ENCODE results near the gene KIF1A. TPM values are rescaled to one million over a fixed set of nuclear protein-coding genes. Genes with fewer than 3 reads are reported as not detected.

KIF1A gene
- polyA plus RNA-seq, 1 donor = 4.4 TPM

GRCh38 chr2:240732184-240732583 lies 87.8 kb downstream of the KIF1A start:
- no peak for DNase-seq

- DNase-seq = no peak
Observed at GRCh38 chr2:240731178-240731545, 88.9 kb downstream of the KIF1A start.

DNA sequence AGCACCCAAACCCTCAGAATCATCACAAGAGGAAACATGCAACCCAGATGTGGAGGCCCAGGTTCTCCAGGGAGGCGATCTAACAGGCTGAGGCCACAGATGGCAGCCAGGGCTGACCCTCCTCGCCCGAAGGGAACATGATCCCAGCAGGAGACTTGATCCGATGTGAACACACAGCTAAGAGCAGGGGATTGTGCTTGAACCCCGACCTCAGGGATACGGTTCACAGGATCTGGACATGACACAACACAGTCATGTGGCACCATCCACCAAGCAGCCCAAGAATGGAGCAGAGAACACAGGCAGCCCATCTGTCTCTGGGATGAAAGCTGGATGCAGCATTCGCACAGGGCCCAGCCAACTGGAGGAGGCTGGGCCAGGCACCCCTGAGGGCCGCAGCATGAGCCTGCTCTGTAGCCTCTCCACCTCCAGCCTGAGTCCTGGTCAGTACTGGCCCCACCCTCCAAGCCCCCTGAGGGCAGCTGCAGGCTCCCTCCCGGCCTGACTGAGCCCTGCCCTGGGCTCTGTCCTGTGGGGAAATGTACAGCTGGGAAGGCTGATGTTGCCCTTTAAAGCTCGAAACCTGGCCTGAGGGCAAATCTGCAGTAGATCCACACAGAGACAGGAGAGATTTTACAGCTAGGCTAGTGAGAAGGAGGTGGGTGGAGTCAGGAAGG lies 89.4 kb downstream of the KIF1A start:
- DNase-seq = no peak

DNA sequence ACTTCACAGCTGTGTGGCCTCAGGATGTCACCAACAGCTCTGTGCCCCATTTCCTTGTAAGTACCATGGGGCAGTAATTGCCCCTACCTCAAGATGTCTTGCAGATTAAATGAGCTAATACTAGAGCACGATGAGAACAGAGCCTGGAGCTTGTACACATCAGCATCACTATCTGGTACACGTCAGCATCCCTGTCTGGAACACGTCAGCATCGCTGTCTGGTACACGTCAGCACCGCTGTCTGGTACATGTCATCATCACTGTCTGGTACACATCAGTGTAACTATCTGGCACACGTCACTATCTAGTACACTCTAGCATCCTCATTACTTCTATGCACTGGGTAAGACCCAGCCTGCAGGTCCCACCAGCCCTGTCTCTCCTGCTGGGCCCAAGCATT lies 91.2 kb downstream of the KIF1A start:
- DNase-seq = no peak

- DNase-seq = no peak
Observed at GRCh38 chr2:240728361-240728760, 91.7 kb downstream of the KIF1A start.

GRCh38 chr2:240727913-240728312 lies 92.1 kb downstream of the KIF1A start:
- no peak for DNase-seq

DNA sequence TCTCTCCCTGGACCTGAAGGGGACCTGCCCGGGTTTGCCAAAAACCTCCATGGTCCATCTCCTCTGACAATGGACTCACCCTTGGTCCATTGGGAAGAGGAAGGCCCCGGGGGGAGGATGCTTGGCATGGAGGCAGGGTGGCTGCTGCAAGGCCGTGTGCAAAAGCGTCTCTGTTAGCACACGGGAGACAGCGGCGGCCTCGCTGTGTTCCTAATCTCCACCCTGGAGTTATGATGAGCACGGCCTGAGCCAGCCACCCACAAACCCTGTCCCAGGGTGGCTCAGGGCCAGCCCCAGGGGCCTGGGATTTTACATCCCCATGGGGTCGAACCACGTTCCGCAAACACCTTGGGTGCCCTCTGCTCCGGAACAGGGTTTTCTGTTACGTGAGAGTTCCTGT lies 92.6 kb downstream of the KIF1A start:
- DNase-seq = no peak

- no peak for DNase-seq
Observed at GRCh38 chr2:240726876-240727275, 93.1 kb downstream of the KIF1A start.

DNA sequence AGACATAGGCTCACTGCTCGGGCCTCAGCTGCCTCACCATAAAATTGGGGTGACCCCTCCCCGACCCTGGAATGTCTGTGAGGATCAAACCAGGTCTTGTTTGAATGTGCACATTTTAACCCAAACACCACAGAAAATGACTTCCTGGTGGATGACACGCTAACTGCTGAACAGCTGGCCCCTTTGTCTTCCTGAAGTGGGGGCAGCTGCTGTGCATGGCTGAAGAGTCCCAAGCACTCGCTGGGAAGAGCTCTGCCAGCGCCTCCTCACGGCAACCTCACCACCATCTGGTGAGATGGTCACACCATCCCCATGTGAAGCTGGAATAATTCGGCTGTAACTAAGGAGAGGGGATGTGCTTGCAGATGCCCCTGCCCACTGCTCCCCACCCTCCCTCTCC lies 94.3 kb downstream of the KIF1A start:
- no peak for DNase-seq

DNA sequence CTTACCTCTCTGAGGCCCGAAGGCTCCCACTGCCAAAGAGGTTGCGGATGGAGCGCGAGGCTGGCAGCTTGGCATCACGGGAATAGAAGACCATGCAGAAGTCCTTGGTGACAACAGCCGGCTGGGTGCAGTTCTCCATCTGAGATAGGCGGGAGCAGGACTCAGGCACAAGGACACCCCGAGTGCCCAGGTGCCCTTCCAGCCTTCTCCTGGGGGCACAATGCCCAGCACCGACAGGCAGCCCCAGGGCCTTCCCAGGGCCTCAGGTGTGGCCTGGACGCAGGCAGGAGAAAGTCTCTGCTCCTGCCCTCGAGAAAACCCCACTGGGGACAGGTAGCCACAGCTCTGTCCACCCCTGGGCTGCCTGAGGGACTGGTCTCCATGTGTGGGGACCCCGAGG lies 94.8 kb downstream of the KIF1A start:
- no peak for DNase-seq

GRCh38 chr2:240724431-240724830 lies 95.6 kb downstream of the KIF1A start:
- DNase-seq = no peak

GRCh38 chr2:240723851-240724250 lies 96.2 kb downstream of the KIF1A start:
- DNase-seq = no peak

- DNase-seq = no peak
Observed at GRCh38 chr2:240722796-240723735, 97.0 kb downstream of the KIF1A start.

GRCh38 chr2:240722376-240722775 lies 97.6 kb downstream of the KIF1A start:
- no peak for DNase-seq

DNA sequence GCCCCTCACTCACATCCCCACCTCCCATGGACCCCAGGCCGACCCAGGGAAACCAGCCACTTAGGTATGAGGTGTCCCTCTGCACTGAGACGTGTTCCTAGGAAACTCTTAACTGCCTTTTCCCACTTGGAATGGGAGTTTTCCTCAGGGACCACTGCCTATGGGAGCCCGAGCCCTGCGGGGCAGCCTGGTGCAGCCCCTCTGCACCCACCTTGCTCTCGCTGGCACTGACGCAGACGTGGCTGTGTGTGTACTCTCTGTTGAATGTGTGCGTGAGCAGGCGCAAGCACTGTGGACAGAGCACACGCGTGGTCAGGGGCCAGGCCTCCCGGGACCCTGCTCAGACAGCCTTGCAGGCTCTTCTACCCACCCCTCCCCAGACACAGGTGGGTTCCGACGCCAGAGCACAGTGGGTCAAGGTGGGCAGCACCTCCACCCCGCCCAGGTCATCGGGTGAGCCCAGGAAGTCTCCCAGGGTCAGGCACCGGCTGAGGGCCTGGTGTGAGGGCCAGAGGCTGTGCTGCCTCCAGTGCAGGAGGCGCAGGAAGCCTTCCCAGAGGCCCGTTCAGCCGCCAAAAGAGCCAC lies 98.3 kb downstream of the KIF1A start:
- DNase-seq = no peak

DNA sequence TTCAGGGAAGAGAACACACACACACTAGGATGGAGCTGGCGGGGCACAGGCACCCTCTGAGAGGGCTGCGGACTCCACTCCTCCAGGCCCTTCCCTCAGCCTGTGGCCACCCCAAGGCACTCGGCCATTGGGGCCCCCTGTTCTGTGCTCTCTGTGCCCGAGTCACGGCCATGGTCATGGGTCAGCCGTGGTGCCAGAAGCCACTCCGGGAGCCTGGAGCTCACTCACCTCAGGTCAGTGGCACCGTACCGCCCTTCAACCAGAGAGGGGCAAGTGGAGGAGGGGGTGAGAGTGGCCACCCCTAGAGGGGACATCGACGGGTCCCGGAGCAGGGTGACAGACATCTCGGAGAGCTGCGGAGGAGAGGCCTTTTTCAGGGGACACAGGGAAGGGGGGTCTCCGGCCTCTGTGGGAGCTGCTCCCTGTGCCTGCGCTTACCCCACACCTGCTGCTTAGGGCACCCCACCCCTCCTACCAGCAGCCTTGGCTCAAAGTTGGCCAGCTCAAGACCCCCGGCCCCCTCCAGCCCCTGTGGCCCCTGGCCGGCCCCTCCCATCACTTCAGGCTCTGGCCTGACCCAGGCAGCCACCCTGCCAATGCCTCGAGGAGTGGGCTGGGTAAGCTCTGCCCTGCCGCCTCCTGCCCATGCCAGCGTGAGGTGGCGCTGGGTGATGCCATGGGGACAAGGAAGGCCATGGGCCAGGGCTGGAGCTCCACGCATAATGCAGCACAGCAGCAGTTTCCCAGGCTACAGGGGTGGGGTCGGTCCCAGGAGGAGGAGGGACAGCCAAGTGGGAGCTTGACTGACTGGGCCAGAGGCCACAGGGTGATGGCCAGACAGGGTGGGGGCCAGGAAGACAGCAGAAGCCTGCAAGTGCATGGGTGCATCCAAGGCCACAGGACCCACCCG lies 99.1 kb downstream of the KIF1A start:
- DNase-seq = no peak

GRCh38 chr2:240719676-240720545 lies 100.1 kb downstream of the KIF1A start:
- DNase-seq = no peak

GRCh38 chr2:240718896-240719490 lies 101.0 kb downstream of the KIF1A start:
- no peak for DNase-seq

- no peak for DNase-seq
Observed at GRCh38 chr2:240717681-240718581, 102.1 kb downstream of the KIF1A start.

DNA sequence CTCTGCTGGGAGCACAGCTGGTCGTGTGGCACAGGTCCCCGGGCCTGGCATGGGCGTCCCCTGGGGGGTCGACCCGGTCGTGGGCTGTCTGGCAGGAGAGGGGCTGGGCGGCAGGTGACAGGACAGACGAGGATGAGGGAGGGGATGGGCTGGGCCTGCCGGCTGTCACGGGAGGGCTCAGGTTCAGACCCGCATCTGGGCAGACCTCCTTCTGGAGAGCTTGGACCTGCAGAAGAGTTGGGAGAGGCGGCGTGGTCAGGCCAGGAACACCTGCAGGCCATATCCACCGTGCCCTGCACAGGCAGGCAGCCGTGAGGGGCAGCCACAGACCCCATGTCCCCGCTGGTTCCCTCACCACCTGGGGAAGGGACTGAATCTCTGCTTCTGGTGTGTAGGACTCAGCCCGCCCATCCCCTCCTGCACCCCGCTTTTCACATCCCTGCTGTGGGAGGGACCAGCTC lies 102.8 kb downstream of the KIF1A start:
- DNase-seq = no peak

Measured in hindlimb muscle (tissue), 1 donor.